GM18867 (cell line): ENCODE data around the gene ADAMTS13.
"Not testable (repeated sequence)": the region's sequence is repeated elsewhere in the genome, so short reads cannot be mapped to it uniquely, and the experiment has no call there.

Source experiments
- ATAC-seq: cut with Tn5 transposase; IDR thresholded peaks from one replicate; pipeline ENCODE4 v1.9.1; 2021; ENCODE audit warnings: mild to moderate bottlenecking, moderate library complexity; ENCODE audit not compliant: unreplicated experiment

ADAMTS13 gene

GRCh38 chr9:133391449-133391848 is 30.7 kb upstream of the ADAMTS13 start:
- not testable (repeated sequence) for ATAC-seq

GRCh38 chr9:133392308-133392707 is 29.9 kb upstream of the ADAMTS13 start:
- ATAC-seq = not testable (repeated sequence)

- no peak for ATAC-seq
Observed at GRCh38 chr9:133393399-133393798, 28.8 kb upstream of the ADAMTS13 start.

- ATAC-seq = no peak
Observed at GRCh38 chr9:133394687-133395271, 27.4 kb upstream of the ADAMTS13 start.

- no peak for ATAC-seq
Observed at GRCh38 chr9:133396952-133397351, 25.2 kb upstream of the ADAMTS13 start.

GRCh38 chr9:133397370-133397769 is 24.8 kb upstream of the ADAMTS13 start:
- ATAC-seq = no peak

GRCh38 chr9:133397895-133398294 is 24.3 kb upstream of the ADAMTS13 start:
- no peak for ATAC-seq

- no peak for ATAC-seq
Observed at GRCh38 chr9:133400292-133400691, 21.9 kb upstream of the ADAMTS13 start.

- no peak for ATAC-seq
Observed at GRCh38 chr9:133401588-133401987, 20.6 kb upstream of the ADAMTS13 start.

GRCh38 chr9:133402689-133403088 is 19.5 kb upstream of the ADAMTS13 start:
- no peak for ATAC-seq

GRCh38 chr9:133403766-133404453 is 18.3 kb upstream of the ADAMTS13 start:
- no peak for ATAC-seq

GRCh38 chr9:133404454-133405002 is 17.6 kb upstream of the ADAMTS13 start:
- ATAC-seq = no peak

GRCh38 chr9:133405508-133406438 is 16.4 kb upstream of the ADAMTS13 start:
- ATAC-seq = no peak

GRCh38 chr9:133406480-133407307 is 15.5 kb upstream of the ADAMTS13 start:
- ATAC-seq = peak; percentile 58

GRCh38 chr9:133408042-133408441 is 14.1 kb upstream of the ADAMTS13 start:
- no peak for ATAC-seq

GRCh38 chr9:133415170-133415569 is 7.0 kb upstream of the ADAMTS13 start:
- ATAC-seq = no peak

GRCh38 chr9:133417541-133418461 is 4.4 kb upstream of the ADAMTS13 start, which contains the start of gene REXO4:
Gene REXO4, minus strand, starts transcription at chr9:133418010. Its CDS starts 166 bp downstream, at chr9:133417844.
- ATAC-seq = peak; percentile 71

- no peak for ATAC-seq
Observed at GRCh38 chr9:133419005-133419404, 3.2 kb upstream of the ADAMTS13 start.

- no peak for ATAC-seq
Observed at GRCh38 chr9:133420392-133420827, 1.8 kb upstream of the ADAMTS13 start.
